IMR-90 (cell line): ENCODE measurements around the gene KRTAP10-7. TPM values are rescaled to one million over a fixed set of nuclear protein-coding genes. Genes with fewer than 3 reads are reported as not detected.
"Not testable (repeated sequence)": the region's sequence is repeated elsewhere in the genome, so short reads cannot be mapped to it uniquely, and the experiment has no call there.

Experiments used
- ATAC-seq: fragments of 200-7000 bp; cut with Tn5 transposase; 2 replicates; pipeline ENCODE4 v1.9.1; 2020; ENCODE audit warnings: low read depth, mild to moderate bottlenecking, moderate library complexity
- BruUV-seq: library from RNA; stranded (reverse); fragments of 400-500 nt; replicated peaks from 2 replicates; lab custom pipeline; 2021; lab: Mats Ljungman, UMichigan
- CTCF ChIA-PET: fragments of 300-600 bp; formaldehyde crosslinking; extraction: SDS; loops from one replicate; lab custom pipeline; 2021; ENCODE audit warnings: antibody characterized with exemption; lab: Yijun Ruan, JAX
- POLR2A ChIA-PET: fragments of 300-600 bp; sonication (Branson Sonifier 250); formaldehyde crosslinking; loops from one replicate; lab custom pipeline; 2022; ENCODE audit warnings: antibody characterized with exemption; ENCODE audit not compliant: unreplicated experiment; lab: Charles Lee
- DNase-seq: peaks from one replicate; pipeline ENCODE4 v3.0.0; 2013
- H2AFZ ChIP-seq: replicated peaks from 2 replicates; pipeline ENCODE3; 2013; ENCODE audit warnings: low read length, mild to moderate bottlenecking; ENCODE audit not compliant: poor library complexity
- H2AK5ac ChIP-seq: 2 replicates; pipeline ENCODE4 v1.6.1; 2013; ENCODE audit warnings: low read depth, low read length, inconsistent platforms
- H2AK9ac ChIP-seq: replicated peaks from 2 replicates; pipeline ENCODE3; 2013; ENCODE audit warnings: mild to moderate bottlenecking, low read depth, low read length, moderate library complexity; ENCODE audit not compliant: poor library complexity
- H2BK120ac ChIP-seq: 2 replicates; pipeline ENCODE4 v1.6.1; 2013; ENCODE audit warnings: low read depth, low read length, inconsistent platforms
- H2BK15ac ChIP-seq: 3 replicates; pipeline ENCODE4 v1.6.1; 2013; ENCODE audit warnings: low read depth, low read length, inconsistent platforms
- H2BK20ac ChIP-seq: 2 replicates; pipeline ENCODE4 v1.6.1; 2013; ENCODE audit warnings: low read depth, mild to moderate bottlenecking, inconsistent platforms, low read length, moderate library complexity
- H2BK5ac ChIP-seq: 2 replicates; pipeline ENCODE4 v1.6.1; 2013; ENCODE audit warnings: mild to moderate bottlenecking, low read depth, low read length, inconsistent platforms; ENCODE audit not compliant: poor library complexity, severe bottlenecking
- H3K14ac ChIP-seq: replicated peaks from 2 replicates; pipeline ENCODE4 v1.6.1; 2013; ENCODE audit warnings: low read depth, low read length, inconsistent platforms
- H3K18ac ChIP-seq: 2 replicates; pipeline ENCODE4 v1.6.1; 2013; ENCODE audit warnings: low read depth, low read length, control low read depth
- H3K23ac ChIP-seq: 2 replicates; pipeline ENCODE4 v1.6.1; 2013; ENCODE audit warnings: low read depth, low read length, inconsistent platforms
- H3K27ac ChIP-seq: 2 replicates; pipeline ENCODE4 v1.5.1; 2013; ENCODE audit warnings: mild to moderate bottlenecking, control low read depth, low read length; ENCODE audit not compliant: insufficient read depth
- H3K27me3 ChIP-seq: 2 replicates; pipeline ENCODE4 v1.6.1; 2013; ENCODE audit warnings: low read length; ENCODE audit not compliant: control insufficient read depth, insufficient read depth
- H3K36me3 ChIP-seq: 2 replicates; pipeline ENCODE4 v1.6.1; 2013; ENCODE audit warnings: low read length, mixed read lengths; ENCODE audit not compliant: control insufficient read depth, insufficient read depth
- H3K4ac ChIP-seq: 2 replicates; pipeline ENCODE4 v1.6.1; 2013; ENCODE audit warnings: low read depth, low read length, inconsistent platforms
- H3K4me1 ChIP-seq: 2 replicates; pipeline ENCODE4 v1.6.1; 2013; ENCODE audit warnings: low read length, mixed read lengths; ENCODE audit not compliant: control insufficient read depth, insufficient read depth
- H3K4me2 ChIP-seq: 2 replicates; pipeline ENCODE4 v1.6.1; 2013; ENCODE audit warnings: low read depth, mild to moderate bottlenecking, control low read depth, low read length, moderate library complexity
- H3K4me3 ChIP-seq: 2 replicates; pipeline ENCODE4 v1.5.1; 2013; ENCODE audit warnings: low read depth, mild to moderate bottlenecking, control low read depth, low read length, moderate library complexity; ENCODE audit not compliant: insufficient read depth
- H3K56ac ChIP-seq: 2 replicates; pipeline ENCODE4 v1.6.1; 2013; ENCODE audit warnings: low read length, inconsistent platforms; ENCODE audit not compliant: insufficient read depth; ENCODE audit errors: extremely low read depth
- H3K79me1 ChIP-seq, 2 experiments: 2 replicates each; pipeline ENCODE4 v1.6.1; 2013; ENCODE audit warnings: low read length in 2 of 2, inconsistent platforms in 1 of 2, low read depth in 1 of 2
- H3K9ac ChIP-seq: 2 replicates; pipeline ENCODE4 v1.6.1; 2013; ENCODE audit warnings: low read depth, low read length, control low read depth
- H3K9me1 ChIP-seq: 2 replicates; pipeline ENCODE4 v1.6.1; 2013; ENCODE audit warnings: low read length, inconsistent platforms; ENCODE audit not compliant: insufficient read depth
- H3K9me3 ChIP-seq: 2 replicates; pipeline ENCODE4 v1.6.1; 2013; ENCODE audit warnings: low read length; ENCODE audit not compliant: control insufficient read depth, insufficient read depth
- H4K20me1 ChIP-seq: 2 replicates; pipeline ENCODE4 v1.6.1; 2013; ENCODE audit warnings: low read length, inconsistent platforms; ENCODE audit not compliant: insufficient read depth
- H4K5ac ChIP-seq: 2 replicates; pipeline ENCODE4 v1.6.1; 2013; ENCODE audit warnings: mild to moderate bottlenecking, low read depth, low read length, control low read depth
- H4K8ac ChIP-seq, 2 experiments: 2 replicates each; pipeline ENCODE4 v1.6.1; 2013; ENCODE audit warnings: low read depth in 2 of 2, low read length in 2 of 2, control low read depth in 1 of 2, inconsistent platforms in 1 of 2
- H4K91ac ChIP-seq: 2 replicates; pipeline ENCODE4 v1.6.1; 2013; ENCODE audit warnings: low read depth, low read length, inconsistent platforms; ENCODE audit not compliant: insufficient read depth
- WGBS, 2 experiments: methylation state at CpG; one replicate each; pipeline versions ENCODE4 v1.1.5 to v1.1.7; 2013; ENCODE audit warnings: missing lambda C conversion rate in 2 of 2; ENCODE audit not compliant: insufficient read length in 1 of 2; ENCODE audit errors: extremely low coverage in 2 of 2; 5-methylcytosine and 5-hydroxymethylcytosine counted together
- dilution Hi-C: fragments of 300-500 bp; cut with HindIII; formaldehyde crosslinking; loops from one replicate; pipeline ENCODE4 v1.14.3; 2018; ENCODE audit warnings: low sequenced_read_pairs; ENCODE audit not compliant: unreplicated experiment
- in situ Hi-C: fragments of 300-500 bp; cut with MboI; formaldehyde crosslinking; loops from 3 replicates; pipeline ENCODE4 v1.14.3; 2019; ENCODE audit warnings: low sequenced_read_pairs, inconsistent platforms, mixed read lengths
- intact Hi-C: fragments of 100-400 bp; cut with micrococcal nuclease; formaldehyde crosslinking; loops from 2 replicates; pipeline ENCODE4 v1.10.0; 2022
- polyA plus RNA-seq, 3 experiments: library from polyadenylated mRNA; depleted of rRNA; stranded (reverse); fragments of >200 nt; gene quantifications; 2 replicates each; pipeline ENCODE4 v1.2.3, GENCODE V29; 2012; ENCODE audit warnings: low replicate concordance in 1 of 3
- total RNA-seq: library from RNA; depleted of rRNA; stranded (reverse); fragments of >200 nt; gene quantifications from 2 replicates; pipeline ENCODE4 v1.2.3, GENCODE V29; 2012

KRTAP10-7 gene
- total and polyA plus RNA-seq, 2 of the 4 experiments (the other 2 are of a cell fraction) = not detected

- H3K27ac ChIP-seq, H4K5ac ChIP-seq, intact Hi-C loops, H3K36me3 ChIP-seq, H3K9me3 ChIP-seq, H2BK20ac ChIP-seq, H2AK9ac ChIP-seq, ATAC-seq, in situ Hi-C loops, H3K27me3 ChIP-seq, H3K56ac ChIP-seq, H3K79me1 ChIP-seq, H3K4me3 ChIP-seq, H2BK5ac ChIP-seq, H4K20me1 ChIP-seq, H3K14ac ChIP-seq, DNase-seq, H3K4me2 ChIP-seq, H3K4me1 ChIP-seq, H2BK15ac ChIP-seq, H2BK120ac ChIP-seq, H3K23ac ChIP-seq, H2AFZ ChIP-seq, H3K9me1 ChIP-seq, H3K9ac ChIP-seq, H3K18ac ChIP-seq, POLR2A ChIA-PET, CTCF ChIA-PET, BruUV-seq, dilution Hi-C loops, H4K91ac ChIP-seq, H3K4ac ChIP-seq, H4K8ac ChIP-seq, H2AK5ac ChIP-seq: not testable (repeated sequence)
- WGBS, 2 experiments = no CpG with 5 or more reads among the region's 10 CpGs
Measured at GRCh38 chr21:44601091-44601490, 694 bp downstream of the KRTAP10-7 start.
